ENCODE results near the gene SDK1. TPM values are rescaled to one million over a fixed set of nuclear protein-coding genes. Genes with fewer than 3 reads are reported as not detected.

SDK1 gene
- total RNA-seq, 1 donor from 2014 or later = 37.6 TPM

DNA sequence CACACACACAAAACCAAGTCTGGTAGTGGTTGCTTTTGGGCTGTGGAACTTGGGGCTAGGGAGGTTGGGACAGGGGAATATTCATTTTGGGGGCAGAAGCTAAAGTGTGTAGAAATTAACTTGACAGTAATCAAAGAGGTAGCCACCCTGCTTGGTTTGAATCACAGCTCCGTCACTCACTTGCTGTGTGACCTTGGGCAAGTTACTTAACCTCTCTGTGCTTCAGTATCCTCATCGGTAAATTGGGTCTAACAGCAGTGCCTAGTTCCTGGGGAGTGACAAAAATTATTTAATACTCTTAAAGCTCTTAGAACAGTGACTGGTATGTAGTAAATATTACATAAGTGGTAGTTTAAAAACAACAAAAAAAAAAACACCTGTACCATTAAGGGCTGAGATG is 489.8 kb downstream of the SDK1 start:
- Mint-ChIP-seq H3K27me3 (no peaks in the 10 kb centered on the region), H3K36me3 (ENCODE audit: insufficient read depth) (no peaks in the 10 kb centered on the region), H3K4me1 (ENCODE audit: low read depth) (peaks cover 1% of the 10 kb centered on the region), H3K9me3 (ENCODE audit: low read depth) (no peaks in the 10 kb centered on the region), H3K4me3 (ENCODE audit: low read depth) (no peak overlapping the region), H3K27ac (no peak overlapping the region)
- no peak for DNase-seq (ENCODE audit: low spot score, unreplicated experiment)
- TF ChIP-seq, protein P1, sequence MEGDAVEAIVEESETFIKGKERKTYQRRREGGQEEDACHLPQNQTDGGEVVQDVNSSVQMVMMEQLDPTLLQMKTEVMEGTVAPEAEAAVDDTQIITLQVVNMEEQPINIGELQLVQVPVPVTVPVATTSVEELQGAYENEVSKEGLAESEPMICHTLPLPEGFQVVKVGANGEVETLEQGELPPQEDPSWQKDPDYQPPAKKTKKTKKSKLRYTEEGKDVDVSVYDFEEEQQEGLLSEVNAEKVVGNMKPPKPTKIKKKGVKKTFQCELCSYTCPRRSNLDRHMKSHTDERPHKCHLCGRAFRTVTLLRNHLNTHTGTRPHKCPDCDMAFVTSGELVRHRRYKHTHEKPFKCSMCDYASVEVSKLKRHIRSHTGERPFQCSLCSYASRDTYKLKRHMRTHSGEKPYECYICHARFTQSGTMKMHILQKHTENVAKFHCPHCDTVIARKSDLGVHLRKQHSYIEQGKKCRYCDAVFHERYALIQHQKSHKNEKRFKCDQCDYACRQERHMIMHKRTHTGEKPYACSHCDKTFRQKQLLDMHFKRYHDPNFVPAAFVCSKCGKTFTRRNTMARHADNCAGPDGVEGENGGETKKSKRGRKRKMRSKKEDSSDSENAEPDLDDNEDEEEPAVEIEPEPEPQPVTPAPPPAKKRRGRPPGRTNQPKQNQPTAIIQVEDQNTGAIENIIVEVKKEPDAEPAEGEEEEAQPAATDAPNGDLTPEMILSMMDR (IDR thresholded peaks at IDR 0.05; ENCODE audit: unreplicated experiment) = no peak

DNA sequence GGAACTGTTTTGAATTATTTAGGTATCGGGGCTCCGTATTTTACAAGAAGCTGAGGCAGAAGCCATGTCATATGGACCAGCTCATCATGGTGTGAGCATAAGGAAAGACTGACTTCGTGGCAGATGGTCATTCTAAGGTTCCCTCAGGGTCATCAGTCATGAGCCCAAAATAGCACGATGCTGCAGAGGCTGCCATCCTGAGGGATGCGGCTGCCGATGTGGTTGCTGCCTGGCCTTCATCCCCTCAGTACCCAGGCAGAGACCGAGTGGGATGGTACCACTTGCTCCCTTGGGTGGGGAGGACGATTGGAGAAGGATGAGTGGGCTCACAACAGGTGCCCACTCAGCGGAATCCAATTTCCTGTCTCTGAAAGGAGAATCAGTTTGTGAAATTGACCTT is 490.3 kb downstream of the SDK1 start:
- TF ChIP-seq, protein P1 (IDR thresholded peaks at IDR 0.05; ENCODE audit: unreplicated experiment) = no peak
- Mint-ChIP-seq H3K27me3 (no peaks in the 10 kb centered on the region), H3K36me3 (ENCODE audit: insufficient read depth) (no peaks in the 10 kb centered on the region), H3K27ac (no peak overlapping the region), H3K9me3 (ENCODE audit: low read depth) (no peaks in the 10 kb centered on the region), H3K4me1 (ENCODE audit: low read depth) (peaks cover 1% of the 10 kb centered on the region), H3K4me3 (ENCODE audit: low read depth) (no peak overlapping the region)
- no peak for DNase-seq (ENCODE audit: low spot score, unreplicated experiment)

DNA sequence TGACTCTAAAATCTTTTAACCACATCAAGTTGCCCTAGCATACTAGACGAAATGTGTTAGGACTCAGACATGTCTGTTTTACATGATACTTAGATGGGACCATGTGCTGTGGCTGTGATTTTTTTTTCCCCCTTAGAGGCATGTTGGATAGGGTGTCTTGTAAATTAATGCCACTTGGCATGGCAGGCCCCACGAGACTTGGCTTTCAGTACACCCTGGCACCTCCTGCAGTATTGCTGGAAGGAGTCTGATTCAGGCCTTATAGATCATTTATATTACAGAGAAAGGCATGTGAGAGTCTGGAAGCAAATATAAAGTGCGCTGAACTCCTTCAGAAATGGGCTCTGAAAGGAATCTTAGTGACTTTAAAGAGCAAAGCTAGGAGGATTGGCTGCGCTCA is 494.1 kb downstream of the SDK1 start:
- no peaks in the 10 kb centered on the region for H3K4me1 Mint-ChIP-seq (ENCODE audit: low read depth)
- peaks cover 1% of the 10 kb centered on the region for H3K36me3 Mint-ChIP-seq (ENCODE audit: insufficient read depth)
- no peak overlapping the region for H3K4me3 Mint-ChIP-seq (ENCODE audit: low read depth)
- no peaks in the 10 kb centered on the region for H3K27me3 Mint-ChIP-seq
- TF ChIP-seq, protein P1 (IDR thresholded peaks at IDR 0.05; ENCODE audit: unreplicated experiment) = no peak
- H3K9me3 Mint-ChIP-seq (ENCODE audit: low read depth) = no peaks in the 10 kb centered on the region
- no peak for DNase-seq (ENCODE audit: low spot score, unreplicated experiment)
- H3K27ac Mint-ChIP-seq = no peak overlapping the region

DNA sequence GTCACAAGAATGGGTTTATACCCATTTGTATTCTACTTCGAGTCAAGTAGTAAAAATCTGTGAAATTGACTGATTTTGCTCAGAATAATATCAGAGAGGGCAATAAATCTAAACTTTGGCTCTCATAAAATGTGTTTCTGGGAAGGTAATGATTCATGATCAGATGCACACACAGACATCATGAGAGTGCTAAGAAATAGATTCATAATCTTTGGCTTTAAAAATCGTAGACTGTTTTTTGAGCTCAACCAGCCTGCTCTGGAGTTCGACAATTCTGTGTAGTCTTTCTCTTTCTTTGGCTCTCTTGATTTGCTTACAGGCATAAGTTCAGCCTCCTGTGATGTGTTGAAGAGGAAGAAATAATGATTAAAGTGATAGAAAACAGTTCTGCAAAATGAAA is 494.7 kb downstream of the SDK1 start:
- H3K27me3 Mint-ChIP-seq = no peaks in the 10 kb centered on the region
- no peak overlapping the region for H3K27ac Mint-ChIP-seq
- peaks cover 1% of the 10 kb centered on the region for H3K36me3 Mint-ChIP-seq (ENCODE audit: insufficient read depth)
- peaks cover 3% of the 10 kb centered on the region for H3K9me3 Mint-ChIP-seq (ENCODE audit: low read depth)
- H3K4me3 Mint-ChIP-seq (ENCODE audit: low read depth) = no peak overlapping the region
- TF ChIP-seq, protein P1 (IDR thresholded peaks at IDR 0.05; ENCODE audit: unreplicated experiment) = no peak
- H3K4me1 Mint-ChIP-seq (ENCODE audit: low read depth) = peaks cover 1% of the 10 kb centered on the region
- no peak for DNase-seq (ENCODE audit: low spot score, unreplicated experiment)

DNA sequence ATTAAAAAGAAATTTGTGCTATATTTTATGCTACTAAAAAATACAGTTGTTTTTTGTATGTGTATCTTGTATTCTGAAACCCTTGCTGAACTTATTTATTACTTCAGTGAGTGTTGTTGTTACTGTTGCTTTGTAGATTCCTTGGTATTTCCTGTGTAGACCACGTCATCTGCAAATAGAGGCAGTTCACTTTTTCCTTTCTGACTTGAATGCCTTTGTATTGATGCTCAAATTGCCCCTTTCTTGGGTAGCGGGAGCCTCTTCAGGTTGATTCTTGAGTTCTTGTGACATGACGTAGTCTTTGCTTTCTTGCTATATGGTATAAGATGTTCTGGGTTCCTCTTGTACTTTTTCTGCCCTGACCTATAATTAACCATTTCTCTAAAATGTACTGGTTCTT is 504.1 kb downstream of the SDK1 start:
- no peak overlapping the region for H3K27ac Mint-ChIP-seq
- H3K36me3 Mint-ChIP-seq (ENCODE audit: insufficient read depth) = peaks cover 8% of the 10 kb centered on the region
- no peak overlapping the region for H3K4me3 Mint-ChIP-seq (ENCODE audit: low read depth)

More for the DNA sequence above, 504.1 kb downstream of the SDK1 start:
- H3K27me3 Mint-ChIP-seq = no peaks in the 10 kb centered on the region
- H3K4me1 Mint-ChIP-seq (ENCODE audit: low read depth) = peaks cover 1% of the 10 kb centered on the region
- TF ChIP-seq, protein P1 (IDR thresholded peaks at IDR 0.05; ENCODE audit: unreplicated experiment) = no peak
- H3K9me3 Mint-ChIP-seq (ENCODE audit: low read depth) = peaks cover 7% of the 10 kb centered on the region
- DNase-seq (ENCODE audit: low spot score, unreplicated experiment) = no peak
